Peyer's patch (tissue), 4 donors: ENCODE results near the gene LGI2. TPM values are rescaled to one million over a fixed set of nuclear protein-coding genes. Genes with fewer than 3 reads are reported as not detected.
A peak's percentile ranks its signal among the peaks of the same experiment; 100 is the strongest.
"Not testable (repeated sequence)": the region's sequence is repeated elsewhere in the genome, so short reads cannot be mapped to it uniquely, and the experiment has no call there.

Source experiments
- DNase-seq, 3 donors: peaks; one replicate each; pipeline ENCODE4 v3.0.0-alpha.2; 2017 to 2019
- H3K27ac ChIP-seq, 4 donors: fragments of 200-600 bp; sonication (generic); one replicate each; pipeline ENCODE4 v1.5.1; 2016 to 2019
- H3K27me3 ChIP-seq, 2 donors: fragments of 200-600 bp; sonication (generic); one replicate each; pipeline ENCODE4 v1.5.1; 2019
- H3K36me3 ChIP-seq, 3 donors: fragments of 200-600 bp; sonication (generic); one replicate each; pipeline ENCODE4 v1.5.1; 2016 to 2019
- H3K4me1 ChIP-seq, 4 donors: fragments of 200-600 bp; sonication (generic); one replicate each; pipeline ENCODE4 v1.5.1; 2016 to 2019
- H3K4me3 ChIP-seq, 4 donors: fragments of 200-600 bp; sonication (generic); 1 replicate in 3 of 4; 2 replicates in 1 of 4; pipeline ENCODE4 v1.5.1; 2016 to 2019; ENCODE audit warnings: mild to moderate bottlenecking in 1 of 4
- H3K9me3 ChIP-seq, 4 donors: fragments of 200-600 bp; sonication (generic); one replicate each; pipeline ENCODE4 v1.5.1; 2016 to 2019; ENCODE audit warnings: mild to moderate bottlenecking in 1 of 4
- POLR2A ChIP-seq, 2 donors: fragments of 450-650 bp; IDR thresholded peaks; one replicate each; pipeline ENCODE4 v1.5.1; 2017; ENCODE audit warnings: antibody characterized with exemption in 2 of 2, mild to moderate bottlenecking in 2 of 2, moderate library complexity in 2 of 2
- total RNA-seq, 4 donors: library from RNA; depleted of rRNA; stranded (reverse); fragments of >200 nt; gene quantifications; one replicate each; pipeline ENCODE4 v1.1.0, GENCODE V29; 2016
- TF ChIP-seq, protein P1 (sequence below), 6 experiments: fragments of 450-650 bp in 4 of 6; fragments of 200-600 bp in 2 of 6; sonication (generic) in 1 of 6; IDR thresholded peaks; one replicate each; pipeline ENCODE4 v1.5.1; 2017 to 2019; ENCODE audit warnings: antibody characterized with exemption in 6 of 6, mild to moderate bottlenecking in 3 of 6, moderate library complexity in 1 of 6

Gene LGI2
- total RNA-seq, 4 donors from 2014 or later = 0.40 to 0.83 (median 0.66) TPM; not detected in 1

GRCh38 chr4:25022766-25023165 lies 8.0 kb downstream of the LGI2 start:
- Histone ChIP-seq H3K4me1 (no peaks in the 10 kb centered on the region), H3K27me3 (no peaks in the 10 kb centered on the region), H3K27ac (no peak overlapping the region), H3K36me3 (no peaks in the 10 kb centered on the region), H3K9me3 (no peaks in the 10 kb centered on the region), H3K4me3 (no peak overlapping the region)
- DNase-seq = no peak
- no peak for TF ChIP-seq POLR2A (IDR thresholded peaks at IDR 0.05)
- TF ChIP-seq, protein P1, sequence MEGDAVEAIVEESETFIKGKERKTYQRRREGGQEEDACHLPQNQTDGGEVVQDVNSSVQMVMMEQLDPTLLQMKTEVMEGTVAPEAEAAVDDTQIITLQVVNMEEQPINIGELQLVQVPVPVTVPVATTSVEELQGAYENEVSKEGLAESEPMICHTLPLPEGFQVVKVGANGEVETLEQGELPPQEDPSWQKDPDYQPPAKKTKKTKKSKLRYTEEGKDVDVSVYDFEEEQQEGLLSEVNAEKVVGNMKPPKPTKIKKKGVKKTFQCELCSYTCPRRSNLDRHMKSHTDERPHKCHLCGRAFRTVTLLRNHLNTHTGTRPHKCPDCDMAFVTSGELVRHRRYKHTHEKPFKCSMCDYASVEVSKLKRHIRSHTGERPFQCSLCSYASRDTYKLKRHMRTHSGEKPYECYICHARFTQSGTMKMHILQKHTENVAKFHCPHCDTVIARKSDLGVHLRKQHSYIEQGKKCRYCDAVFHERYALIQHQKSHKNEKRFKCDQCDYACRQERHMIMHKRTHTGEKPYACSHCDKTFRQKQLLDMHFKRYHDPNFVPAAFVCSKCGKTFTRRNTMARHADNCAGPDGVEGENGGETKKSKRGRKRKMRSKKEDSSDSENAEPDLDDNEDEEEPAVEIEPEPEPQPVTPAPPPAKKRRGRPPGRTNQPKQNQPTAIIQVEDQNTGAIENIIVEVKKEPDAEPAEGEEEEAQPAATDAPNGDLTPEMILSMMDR (IDR thresholded peaks at IDR 0.05) = no peak

GRCh38 chr4:25021216-25021615 lies 9.5 kb downstream of the LGI2 start:
- no peaks in the 10 kb centered on the region for H3K4me1 ChIP-seq
- H3K9me3 ChIP-seq = no peaks in the 10 kb centered on the region
- TF ChIP-seq, protein P1 (IDR thresholded peaks at IDR 0.05) = no peak
- no peak for TF ChIP-seq POLR2A (IDR thresholded peaks at IDR 0.05)
- no peak for DNase-seq
- H3K27ac ChIP-seq = no peak overlapping the region
- H3K36me3 ChIP-seq = no peaks in the 10 kb centered on the region
- H3K27me3 ChIP-seq = no peaks in the 10 kb centered on the region
- no peak overlapping the region for H3K4me3 ChIP-seq

GRCh38 chr4:25020236-25020635 lies 10.5 kb downstream of the LGI2 start:
- DNase-seq = no peak
- no peaks in the 10 kb centered on the region for H3K9me3 ChIP-seq
- no peak for TF ChIP-seq POLR2A (IDR thresholded peaks at IDR 0.05)
- TF ChIP-seq, protein P1 (IDR thresholded peaks at IDR 0.05) = no peak

DNA sequence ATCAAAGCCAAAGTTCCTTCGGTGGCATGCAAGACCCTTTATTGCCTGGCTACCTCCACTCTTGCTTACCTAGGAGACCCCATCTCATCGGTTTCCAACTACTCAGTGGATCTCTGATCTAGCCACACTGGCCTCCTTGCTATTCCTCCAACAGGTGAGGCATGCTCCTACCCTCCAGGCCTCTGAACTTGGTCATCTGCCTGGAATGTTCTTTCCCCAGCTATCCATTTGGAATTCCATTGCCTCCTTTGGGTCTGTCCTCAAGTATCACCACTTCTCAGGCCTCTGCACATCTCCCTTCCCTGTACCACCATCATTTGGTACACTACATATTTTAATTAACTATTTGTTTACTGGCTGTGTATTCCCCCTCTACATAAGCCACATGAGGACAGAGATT lies 11.2 kb downstream of the LGI2 start:
- Histone ChIP-seq H3K4me3 (no peak overlapping the region), H3K36me3 (no peaks in the 10 kb centered on the region), H3K27me3 (no peaks in the 10 kb centered on the region), H3K27ac (no peak overlapping the region), H3K4me1 (no peaks in the 10 kb centered on the region), H3K9me3 (no peaks in the 10 kb centered on the region)
- no peak for TF ChIP-seq POLR2A (IDR thresholded peaks at IDR 0.05)
- TF ChIP-seq, protein P1 (IDR thresholded peaks at IDR 0.05) = no peak
- DNase-seq = no peak

More at GRCh38 chr4:25020236-25020635, 10.5 kb downstream of the LGI2 start:
- Histone ChIP-seq H3K27ac (no peak overlapping the region), H3K4me1 (no peaks in the 10 kb centered on the region), H3K36me3 (no peaks in the 10 kb centered on the region), H3K4me3 (no peak overlapping the region), H3K27me3 (no peaks in the 10 kb centered on the region)

DNA sequence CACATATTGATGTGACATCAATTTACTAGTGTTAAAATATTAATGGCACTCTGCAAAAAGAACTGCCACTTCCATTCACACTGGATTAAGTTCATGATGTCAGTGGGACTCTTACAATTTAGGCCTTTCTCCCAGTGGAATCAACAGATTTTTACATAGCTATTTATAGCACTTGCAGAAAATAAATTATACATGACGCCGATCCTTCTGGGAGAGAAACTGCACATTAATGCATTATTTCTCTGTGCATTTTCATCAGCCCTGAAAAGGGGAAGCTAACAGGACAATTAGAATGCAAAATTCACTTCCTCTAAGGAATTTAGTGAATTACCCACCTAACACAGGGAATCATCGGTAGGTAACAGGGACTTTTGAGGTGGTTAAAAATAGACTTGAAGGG lies 15.7 kb downstream of the LGI2 start:
- Histone ChIP-seq H3K4me3 (no peak overlapping the region), H3K4me1 (no peaks in the 10 kb centered on the region), H3K9me3 (no peaks in the 10 kb centered on the region), H3K27me3 (no peaks in the 10 kb centered on the region), H3K27ac (no peak overlapping the region), H3K36me3 (no peaks in the 10 kb centered on the region)
- TF ChIP-seq, protein P1 (IDR thresholded peaks at IDR 0.05) = no peak
- TF ChIP-seq POLR2A (IDR thresholded peaks at IDR 0.05) = no peak
- no peak for DNase-seq

GRCh38 chr4:25014662-25014983 lies 16.1 kb downstream of the LGI2 start:
- not testable (repeated sequence) for H3K36me3 ChIP-seq, H3K4me3 ChIP-seq, H3K9me3 ChIP-seq, DNase-seq, H3K4me1 ChIP-seq, H3K27me3 ChIP-seq
- peak overlapping the region in 1 of 4 donors; percentile 31 for H3K27ac ChIP-seq
